PFSK-1 (cell line): ENCODE data around the gene CDC42BPB.

Source experiments
- FOXP2 ChIP-seq: optimal IDR thresholded peaks from 2 replicates; pipeline ENCODE3; 2011; ENCODE audit warnings: borderline replicate concordance, control low read depth, inconsistent platforms; ENCODE audit not compliant: insufficient read depth; ENCODE audit errors: extremely low read length, extremely low read depth
- POLR2AphosphoS5 ChIP-seq: IDR thresholded peaks from 2 replicates; pipeline ENCODE4 v1.6.1; 2012; ENCODE audit warnings: low read depth, mild to moderate bottlenecking, control low read depth, low read length, moderate library complexity
- REST ChIP-seq, 2 experiments: IDR thresholded peaks; 2 replicates each; pipeline versions ENCODE4 v1.6.1 to v1.8.0; 2011 to 2012; ENCODE audit warnings: low read depth in 2 of 2, low read length in 2 of 2, control low read depth in 1 of 2, inconsistent platforms in 1 of 2, mild to moderate bottlenecking in 1 of 2, moderate library complexity in 1 of 2; ENCODE audit not compliant: insufficient read depth in 1 of 2
- SIN3A ChIP-seq: IDR thresholded peaks from 2 replicates; pipeline ENCODE4 v1.6.1; 2012; ENCODE audit warnings: mild to moderate bottlenecking, low read length, moderate library complexity, borderline replicate concordance; ENCODE audit not compliant: insufficient read depth
- TAF1 ChIP-seq: IDR thresholded peaks from 2 replicates; pipeline ENCODE4 v1.6.1; 2012; ENCODE audit warnings: low read length, control low read depth, borderline replicate concordance; ENCODE audit not compliant: insufficient read depth

The CDC42BPB gene

DNA sequence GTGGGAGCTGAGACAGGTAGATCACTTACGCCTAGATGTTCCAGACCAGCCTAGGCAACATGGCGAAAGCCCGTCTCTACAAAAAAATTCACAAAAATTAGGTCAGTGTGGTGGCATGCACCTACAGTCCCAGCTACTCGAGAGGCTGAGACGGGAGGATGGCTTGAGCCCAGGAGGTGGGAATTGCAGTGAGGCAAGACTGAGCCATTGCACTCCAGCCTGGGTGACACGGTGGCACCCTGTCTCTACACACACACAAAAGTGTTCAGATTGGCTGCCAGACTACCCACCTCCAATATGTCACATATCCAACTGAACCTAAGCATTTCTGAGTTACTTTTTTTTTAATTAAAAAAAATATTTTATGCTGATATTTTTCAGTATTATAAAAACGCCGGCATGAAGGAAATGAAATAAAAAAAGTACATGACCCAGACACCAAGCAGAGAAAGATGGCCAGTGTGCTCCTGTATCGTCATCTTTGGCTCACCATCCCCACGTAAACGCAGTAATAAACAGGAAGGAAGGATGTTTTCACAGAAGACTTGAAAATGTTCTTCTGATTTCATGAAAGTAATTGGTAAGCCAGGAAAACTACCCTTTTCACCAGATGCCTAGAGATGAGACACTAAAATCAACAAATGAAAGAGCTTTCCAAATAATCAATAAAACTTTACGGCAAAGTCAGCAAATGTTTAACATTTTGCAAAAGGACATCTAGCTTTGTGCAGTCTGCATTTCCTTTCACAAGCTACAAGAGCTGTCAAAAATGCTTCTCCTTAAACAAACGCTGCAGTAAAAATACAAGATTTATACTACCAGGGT lies 26.4 kb downstream of the CDC42BPB start:
- TF ChIP-seq SIN3A = no peak
- TF ChIP-seq REST (IDR thresholded peaks at IDR 0.05; ENCODE audit: insufficient read depth in 1 of 2, low read depth in 2 of 2, low read length in 2 of 2) = no peak
- TF ChIP-seq POLR2AphosphoS5 = no peak
- TF ChIP-seq TAF1 = no peak
- TF ChIP-seq FOXP2 = no peak

GRCh38 chr14:103029936-103030335 lies 27.4 kb downstream of the CDC42BPB start:
- TF ChIP-seq POLR2AphosphoS5 (no peak), REST (IDR thresholded peaks at IDR 0.05; ENCODE audit: insufficient read depth in 1 of 2, low read depth in 2 of 2, low read length in 2 of 2) (no peak), TAF1 (no peak), FOXP2 (no peak), SIN3A (no peak)

DNA sequence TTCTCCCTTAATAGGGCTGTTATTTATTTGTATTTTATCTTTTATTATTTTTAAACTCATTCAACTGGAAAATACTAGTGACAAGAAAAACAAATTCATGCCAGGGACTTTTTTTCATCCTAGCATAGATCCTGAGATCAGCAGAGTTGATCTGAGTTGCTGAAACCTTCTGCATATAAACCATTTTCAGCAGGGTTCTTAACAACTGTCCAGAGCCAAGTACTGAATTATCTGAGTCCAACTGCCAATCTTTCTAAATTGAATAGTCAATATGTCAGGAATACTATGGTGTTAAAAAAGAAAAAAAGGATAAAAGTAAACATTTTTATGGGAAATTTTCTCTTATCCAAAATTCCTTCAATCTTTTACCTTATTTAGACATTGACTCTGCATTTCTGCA lies 28.6 kb downstream of the CDC42BPB start:
- no peak for TF ChIP-seq REST (IDR thresholded peaks at IDR 0.05; ENCODE audit: insufficient read depth in 1 of 2, low read depth in 2 of 2, low read length in 2 of 2)
- TF ChIP-seq POLR2AphosphoS5 = no peak
- TF ChIP-seq FOXP2 = no peak
- no peak for TF ChIP-seq SIN3A
- no peak for TF ChIP-seq TAF1

- TF ChIP-seq TAF1 (no peak), POLR2AphosphoS5 (no peak), FOXP2 (no peak), SIN3A (no peak), REST (IDR thresholded peaks at IDR 0.05; ENCODE audit: insufficient read depth in 1 of 2, low read depth in 2 of 2, low read length in 2 of 2) (no peak)
These were observed 29.1 kb downstream of the CDC42BPB start for GRCh38 chr14:103028161-103028767.
